ENCODE data around the gene SMARCD3. TPM values are rescaled to one million over a fixed set of nuclear protein-coding genes. Genes with fewer than 3 reads are reported as not detected.

SMARCD3 gene
- total and polyA plus RNA-seq, 9 of the 15 experiments (the other 6 are each of a cell fraction or from before 2014, with no cell fraction given) = 0.43 to 3.6 (median 2.6) TPM

DNA sequence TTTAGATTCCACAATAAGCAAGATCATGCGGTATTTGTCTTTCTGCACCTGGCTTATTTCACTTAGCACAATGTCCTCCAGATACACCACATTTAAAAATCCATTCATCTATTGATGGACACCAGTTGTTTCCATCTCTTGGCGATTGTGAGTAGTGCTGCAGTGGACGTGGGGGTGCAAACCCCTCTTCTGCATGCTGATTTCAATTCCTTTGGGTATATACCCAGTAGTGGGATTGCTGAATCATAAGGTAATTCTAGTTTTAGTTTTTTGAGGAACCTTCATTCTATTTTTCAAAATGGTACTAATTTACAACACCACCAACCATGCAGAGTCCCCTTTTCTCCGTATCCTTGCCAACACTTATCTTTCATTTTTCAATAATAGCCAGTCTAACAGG is 59.5 kb downstream of the SMARCD3 start:
- Histone ChIP-seq H2AFZ (ENCODE audit: low read depth, low read length) (no peak overlapping the region), H3K9ac (ENCODE audit: insufficient read depth in 1 of 2, low read depth in 2 of 2, low read length in 2 of 2) (no peak overlapping the region), H3K4me3 (no peak overlapping the region), H3K4me1 (replicated peaks in 1 of 2; ENCODE audit: control insufficient read depth in 2 of 2, insufficient read depth in 2 of 2, low read length in 2 of 2) (peaks cover 0 to 19% of the 10 kb centered on the region in 2 experiments; a peak in 2 of 5 replicates), H3K27ac (ENCODE audit: extremely low read depth, low read depth, low read length) (no peak overlapping the region), H3K27me3 (ENCODE audit: control insufficient read depth in 2 of 2, insufficient read depth in 2 of 2, low read length in 2 of 2) (peaks cover 66 to 73% of the 10 kb centered on the region in 2 experiments), H3K9me1 (ENCODE audit: control insufficient read depth, insufficient read depth, low read length) (no peaks in the 10 kb centered on the region), H4K20me1 (replicated peaks; ENCODE audit: control insufficient read depth, insufficient read depth, low read length) (peaks cover 5% of the 10 kb centered on the region; the same call in 1 of the 2 replicates), H3K9me3 (replicated peaks; ENCODE audit: control insufficient read depth, insufficient read depth, low read depth, low read length) (no peaks in the 10 kb centered on the region; the same call in 1 of the 2 replicates), H3K79me2 (ENCODE audit: control insufficient read depth, insufficient read depth, low read length) (no peaks in the 10 kb centered on the region), H3K4me2 (ENCODE audit: insufficient read depth, low read length) (no peak overlapping the region), H3K36me3 (ENCODE audit: control insufficient read depth, insufficient read depth, low read length) (no peaks in the 10 kb centered on the region)
- no peak for DNase-seq (ENCODE audit: extremely low read depth in 1 of 4, low spot score in 3 of 4)
- no peak for TF ChIP-seq PML (IDR thresholded peaks at IDR 0.05; ENCODE audit: low read length)
- no peak for TF ChIP-seq NEUROD1 (IDR thresholded peaks at IDR 0.05; ENCODE audit: borderline replicate concordance, low read depth, low read length, partially characterized antibody)
- TF ChIP-seq ELF2 (CRISPR knock-in tag; IDR thresholded peaks at IDR 0.05) = no peak
- no peak for TF ChIP-seq KAT8 (IDR thresholded peaks at IDR 0.05; ENCODE audit: low read depth)
- TF ChIP-seq, protein P1, sequence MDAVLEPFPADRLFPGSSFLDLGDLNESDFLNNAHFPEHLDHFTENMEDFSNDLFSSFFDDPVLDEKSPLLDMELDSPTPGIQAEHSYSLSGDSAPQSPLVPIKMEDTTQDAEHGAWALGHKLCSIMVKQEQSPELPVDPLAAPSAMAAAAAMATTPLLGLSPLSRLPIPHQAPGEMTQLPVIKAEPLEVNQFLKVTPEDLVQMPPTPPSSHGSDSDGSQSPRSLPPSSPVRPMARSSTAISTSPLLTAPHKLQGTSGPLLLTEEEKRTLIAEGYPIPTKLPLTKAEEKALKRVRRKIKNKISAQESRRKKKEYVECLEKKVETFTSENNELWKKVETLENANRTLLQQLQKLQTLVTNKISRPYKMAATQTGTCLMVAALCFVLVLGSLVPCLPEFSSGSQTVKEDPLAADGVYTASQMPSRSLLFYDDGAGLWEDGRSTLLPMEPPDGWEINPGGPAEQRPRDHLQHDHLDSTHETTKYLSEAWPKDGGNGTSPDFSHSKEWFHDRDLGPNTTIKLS (IDR thresholded peaks at IDR 0.05; ENCODE audit: borderline replicate concordance, low read depth) = no peak
- no peak for TF ChIP-seq NFE2 (IDR thresholded peaks at IDR 0.05; ENCODE audit: low read depth)
- no peak for TF ChIP-seq RFX7 (CRISPR knock-in tag; IDR thresholded peaks at IDR 0.05)
- no peak for TF ChIP-seq ZNF274 (IDR thresholded peaks at IDR 0.05; ENCODE audit: borderline replicate concordance, low read depth, low read length)
- no peak for TF ChIP-seq CEBPG (CRISPR knock-in tag; IDR thresholded peaks at IDR 0.05)
- no peak for TF ChIP-seq CEBPG (tag; conservative IDR thresholded peaks at IDR 0.05 in 1 of 2, IDR thresholded peaks at IDR 0.05 in 1 of 2)
- TF ChIP-seq TAF9B (IDR thresholded peaks at IDR 0.05; ENCODE audit: partially characterized antibody) = no peak
- TF ChIP-seq, protein P2, sequence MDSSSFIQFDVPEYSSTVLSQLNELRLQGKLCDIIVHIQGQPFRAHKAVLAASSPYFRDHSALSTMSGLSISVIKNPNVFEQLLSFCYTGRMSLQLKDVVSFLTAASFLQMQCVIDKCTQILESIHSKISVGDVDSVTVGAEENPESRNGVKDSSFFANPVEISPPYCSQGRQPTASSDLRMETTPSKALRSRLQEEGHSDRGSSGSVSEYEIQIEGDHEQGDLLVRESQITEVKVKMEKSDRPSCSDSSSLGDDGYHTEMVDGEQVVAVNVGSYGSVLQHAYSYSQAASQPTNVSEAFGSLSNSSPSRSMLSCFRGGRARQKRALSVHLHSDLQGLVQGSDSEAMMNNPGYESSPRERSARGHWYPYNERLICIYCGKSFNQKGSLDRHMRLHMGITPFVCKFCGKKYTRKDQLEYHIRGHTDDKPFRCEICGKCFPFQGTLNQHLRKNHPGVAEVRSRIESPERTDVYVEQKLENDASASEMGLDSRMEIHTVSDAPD (CRISPR knock-in tag; IDR thresholded peaks at IDR 0.05) = no peak
- no peak for TF ChIP-seq FOXA1 (IDR thresholded peaks at IDR 0.05; ENCODE audit: borderline replicate concordance)
- TF ChIP-seq ZNF134 (CRISPR knock-in tag; conservative IDR thresholded peaks at IDR 0.05) = no peak
- no peak for TF ChIP-seq EP400 (IDR thresholded peaks at IDR 0.05)
- no peak for TF ChIP-seq TAF7 (tag; IDR thresholded peaks at IDR 0.05)
- WGBS (ENCODE audit: insufficient coverage, low coverage, missing lambda C conversion rate) = 5% methylated on average over 4 of the region's 4 CpGs
- no peak for ATAC-seq
- intact Hi-C loops (cut with micrococcal nuclease) = no loop called here
- in situ Hi-C loops (cut with MboI) = no loop called here
- BruUV-seq (replicated peaks) = no TSS peak
- CTCF ChIA-PET (ENCODE audit: low intra/inter-chr PET ratio) = interaction anchor here (0.5 kb wide), 1 partner anchor 14 kb away, joined by 3 read pairs; no protein-coding TSS in a partner anchor
- no peak for FAIRE-seq
- POLR2A ChIA-PET = interaction anchor here (0.6 kb wide), 1 partner anchor 242 kb away, joined by 3 read pairs; no protein-coding TSS in a partner anchor

Measured in K562 (cell line).